Erythroblast (primary cell): ENCODE measurements around the gene TNFSF12.

ENCODE experiments used
- GATA1 ChIP-seq: IDR thresholded peaks from 2 replicates; pipeline ENCODE4 v1.6.1; 2011; ENCODE audit warnings: low read depth, mild to moderate bottlenecking, control low read depth, low read length, moderate library complexity
- POLR2A ChIP-seq: IDR thresholded peaks from 2 replicates; pipeline ENCODE4 v1.6.1; 2011; ENCODE audit warnings: mild to moderate bottlenecking, low read length

DNA sequence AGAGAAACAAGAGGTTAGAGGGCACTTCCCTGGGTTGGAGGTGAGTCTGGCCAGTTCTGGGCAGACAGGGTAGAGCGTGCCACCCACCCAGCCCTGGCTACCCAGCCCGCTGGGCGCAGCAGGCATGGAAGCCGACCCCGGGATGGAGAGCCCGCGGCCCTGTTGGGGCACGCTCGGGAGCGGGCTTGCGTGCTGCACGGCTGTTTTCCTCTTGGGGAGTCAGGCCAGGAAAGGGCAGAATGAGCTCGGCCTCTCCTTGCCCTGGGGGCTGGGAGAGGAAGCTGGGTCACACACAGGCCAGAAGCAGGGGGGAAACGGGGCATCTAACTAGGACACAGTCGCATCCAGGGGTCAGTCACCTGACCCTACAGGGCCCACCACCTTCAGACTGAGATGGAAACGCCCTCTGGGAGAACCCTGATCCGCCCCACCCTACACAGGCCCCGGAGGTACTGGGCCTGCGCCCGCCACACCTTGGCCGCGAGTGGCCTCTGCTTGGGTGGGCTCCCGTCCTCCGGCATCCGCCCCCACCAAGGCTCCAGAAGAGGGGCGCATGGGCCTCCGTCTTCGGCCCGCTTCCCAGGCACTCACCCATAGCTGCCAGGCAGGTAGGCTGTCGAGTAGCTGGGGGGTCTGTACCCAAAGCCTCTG lies 39.8 kb downstream of the TNFSF12 start:
- TF ChIP-seq POLR2A (no peak), GATA1 (no peak)
